Measurements from ENCODE around the gene C1orf50.
"Not testable (repeated sequence)": the region's sequence is repeated elsewhere in the genome, so short reads cannot be mapped to it uniquely, and the experiment has no call there.

Gene C1orf50

GRCh38 chr1:42739753-42740700 is 27.0 kb upstream of the C1orf50 start, which contains the start of gene CLDN19:
CLDN19 (minus strand) TSS chr1:42740236; CDS start chr1:42740063, 173 bp downstream.
- no peak for DNase-seq

GRCh38 chr1:42740851-42741580 is 26.0 kb upstream of the C1orf50 start:
- peak in 6 of 58 donors; percentile 13 to 38 (median 28) for DNase-seq

- no peak for DNase-seq
Measured at GRCh38 chr1:42741706-42742105, 25.3 kb upstream of the C1orf50 start.

GRCh38 chr1:42742141-42742540 is 24.9 kb upstream of the C1orf50 start:
- DNase-seq, result no peak

- no peak for DNase-seq
Measured at GRCh38 chr1:42742617-42743316, 24.3 kb upstream of the C1orf50 start.

GRCh38 chr1:42743317-42744147 is 23.5 kb upstream of the C1orf50 start:
- no peak for DNase-seq

GRCh38 chr1:42744148-42744413 is 23.0 kb upstream of the C1orf50 start:
- no peak for DNase-seq

- no peak for DNase-seq
Measured at GRCh38 chr1:42745851-42746250, 21.2 kb upstream of the C1orf50 start.

GRCh38 chr1:42746436-42747105 is 20.5 kb upstream of the C1orf50 start:
- no peak for DNase-seq

GRCh38 chr1:42747125-42747524 is 19.9 kb upstream of the C1orf50 start:
- peak in 26 of 58 donors; percentile 8 to 68 (median 24) for DNase-seq

GRCh38 chr1:42748021-42748420 is 19.0 kb upstream of the C1orf50 start:
- no peak for DNase-seq

- DNase-seq, result no peak
Measured at GRCh38 chr1:42748461-42749410, 18.3 kb upstream of the C1orf50 start.

GRCh38 chr1:42750041-42750440 is 17.0 kb upstream of the C1orf50 start:
- DNase-seq, result no peak

GRCh38 chr1:42751511-42752070 is 15.5 kb upstream of the C1orf50 start:
- DNase-seq, result not testable (repeated sequence)

- no peak for DNase-seq
Measured at GRCh38 chr1:42752284-42752683, 14.8 kb upstream of the C1orf50 start.

GRCh38 chr1:42753070-42753469 is 14.0 kb upstream of the C1orf50 start:
- no peak for DNase-seq

GRCh38 chr1:42756956-42757891 is 9.8 kb upstream of the C1orf50 start:
- DNase-seq, result peak in 1 of 58 donors; percentile 39

GRCh38 chr1:42757892-42758275 is 9.2 kb upstream of the C1orf50 start:
- no peak for DNase-seq
